HG02852 (cell line): Measurements from ENCODE around the gene UBE2D4.
"Not testable (repeated sequence)": the region's sequence is repeated elsewhere in the genome, so short reads cannot be mapped to it uniquely, and the experiment has no call there.

Source experiments
- ATAC-seq: cut with Tn5 transposase; IDR thresholded peaks from one replicate; pipeline ENCODE4 v1.9.1; 2021; ENCODE audit warnings: mild to moderate bottlenecking, moderate library complexity; ENCODE audit not compliant: unreplicated experiment

Gene UBE2D4

GRCh38 chr7:43960933-43961332, 34.7 kb downstream of the UBE2D4 start:
- no peak for ATAC-seq

GRCh38 chr7:43966392-43966791, 40.2 kb downstream of the UBE2D4 start:
- ATAC-seq: not testable (repeated sequence)

GRCh38 chr7:43968172-43969040, 42.2 kb downstream of the UBE2D4 start:
- not testable (repeated sequence) for ATAC-seq

- not testable (repeated sequence) for ATAC-seq
Measured at GRCh38 chr7:43969586-43969985, 43.4 kb downstream of the UBE2D4 start.

GRCh38 chr7:43970698-43971097, 44.5 kb downstream of the UBE2D4 start:
- ATAC-seq: not testable (repeated sequence)

- not testable (repeated sequence) for ATAC-seq
Measured at GRCh38 chr7:43974033-43974573, 47.9 kb downstream of the UBE2D4 start.

GRCh38 chr7:43974725-43975482, 48.7 kb downstream of the UBE2D4 start:
- not testable (repeated sequence) for ATAC-seq

- ATAC-seq: no peak
Measured at GRCh38 chr7:43977525-43977924, 51.3 kb downstream of the UBE2D4 start.

GRCh38 chr7:43978102-43978501, 51.9 kb downstream of the UBE2D4 start:
- ATAC-seq: not testable (repeated sequence)

GRCh38 chr7:43982848-43983247, 56.6 kb downstream of the UBE2D4 start:
- ATAC-seq: not testable (repeated sequence)

GRCh38 chr7:43983736-43984135, 57.5 kb downstream of the UBE2D4 start:
- ATAC-seq: not testable (repeated sequence)

GRCh38 chr7:43985904-43986864, 59.9 kb downstream of the UBE2D4 start:
- ATAC-seq: peak; percentile 77

- ATAC-seq: not testable (repeated sequence)
Measured at GRCh38 chr7:43987476-43987875, 61.2 kb downstream of the UBE2D4 start.

- not testable (repeated sequence) for ATAC-seq
Measured at GRCh38 chr7:43990011-43990585, 63.9 kb downstream of the UBE2D4 start.

- not testable (repeated sequence) for ATAC-seq
Measured at GRCh38 chr7:43990829-43991228, 64.6 kb downstream of the UBE2D4 start.

GRCh38 chr7:43992896-43993295, 66.7 kb downstream of the UBE2D4 start:
- ATAC-seq: peak; percentile 97

- not testable (repeated sequence) for ATAC-seq
Measured at GRCh38 chr7:43994681-43995080, 68.4 kb downstream of the UBE2D4 start.

- not testable (repeated sequence) for ATAC-seq
Measured at GRCh38 chr7:43997532-43997931, 71.3 kb downstream of the UBE2D4 start, which contains the start of gene SPDYE1. Gene SPDYE1, plus strand, starts transcription at chr7:43997897. Its CDS starts 2,053 bp downstream, at chr7:43999950.
